DMS53 treated with DMSO at 0.1 percent for 48 hours (cell line): ENCODE results near the gene MT1M.
"Not testable (repeated sequence)": the region's sequence is repeated elsewhere in the genome, so short reads cannot be mapped to it uniquely, and the experiment has no call there.

Experiments used
- DNase-seq: peaks from one replicate; lab custom pipeline; 2025; ENCODE audit not compliant: unreplicated experiment; lab: John Stamatoyannopoulos, UW

The MT1M gene

GRCh38 chr16:56645838-56646237 lies 13.4 kb downstream of the MT1M start:
- DNase-seq: no peak

- no peak for DNase-seq
These were observed 15.4 kb downstream of the MT1M start for GRCh38 chr16:56647641-56648431.

- DNase-seq: no peak
These were observed 16.8 kb downstream of the MT1M start for GRCh38 chr16:56649271-56649670.

- no peak for DNase-seq
These were observed 17.4 kb downstream of the MT1M start for GRCh38 chr16:56649820-56650219.

GRCh38 chr16:56651586-56651985 lies 19.1 kb downstream of the MT1M start, which contains the start of gene MT1B:
Gene MT1B (plus strand): TSS chr16:56651886. CDS start chr16:56651954, 68 bp downstream.
- no peak for DNase-seq

- DNase-seq: no peak
These were observed 20.1 kb downstream of the MT1M start for GRCh38 chr16:56652600-56652999.

GRCh38 chr16:56653218-56653617 lies 20.8 kb downstream of the MT1M start:
- no peak for DNase-seq

GRCh38 chr16:56657555-56658326 lies 25.3 kb downstream of the MT1M start, which contains the start of gene MT1F:
Gene MT1F (plus strand): TSS chr16:56657959. CDS start chr16:56658059, 100 bp downstream.
- DNase-seq: peak; percentile 68

- DNase-seq: no peak
These were observed 25.9 kb downstream of the MT1M start for GRCh38 chr16:56658327-56658875.

- DNase-seq: no peak
These were observed 30.2 kb downstream of the MT1M start for GRCh38 chr16:56662357-56663354.

GRCh38 chr16:56664506-56664905 lies 32.0 kb downstream of the MT1M start:
- DNase-seq: no peak

- not testable (repeated sequence) for DNase-seq
These were observed 33.1 kb downstream of the MT1M start for GRCh38 chr16:56665286-56666261.

GRCh38 chr16:56667581-56668571 lies 35.4 kb downstream of the MT1M start, which contains the start of gene MT1G:
Gene MT1G (minus strand): TSS chr16:56668065. CDS start chr16:56667993, 72 bp downstream.
- DNase-seq: peak; percentile 67

- no peak for DNase-seq
These were observed 36.8 kb downstream of the MT1M start, which contains the start of gene MT1H for GRCh38 chr16:56669005-56669839. Gene MT1H (plus strand): TSS chr16:56669814. CDS start chr16:56669885, 71 bp downstream.

- no peak for DNase-seq
These were observed 37.6 kb downstream of the MT1M start for GRCh38 chr16:56669840-56670619.

- DNase-seq: no peak
These were observed 38.1 kb downstream of the MT1M start for GRCh38 chr16:56670620-56670934.
